Brain microvascular endothelial cell (primary cell): ENCODE data around the gene NEUROD4.

Experiments
- DNase-seq: peaks from one replicate; pipeline ENCODE4 v3.0.0-alpha.2; 2020
- H3K27ac ChIP-seq: fragments of 250-450 bp; sonication (Bioruptor Pico); 2 replicates; pipeline ENCODE4 v1.5.1; 2020; ENCODE audit warnings: mild to moderate bottlenecking, moderate library complexity
- H3K27me3 ChIP-seq: fragments of 250-450 bp; sonication (Bioruptor Pico); replicated peaks from 2 replicates; pipeline ENCODE4 v1.5.1; 2020; ENCODE audit warnings: mild to moderate bottlenecking
- H3K36me3 ChIP-seq: fragments of 250-450 bp; sonication (Bioruptor Pico); replicated peaks from 2 replicates; pipeline ENCODE4 v1.5.1; 2020; ENCODE audit warnings: mild to moderate bottlenecking
- H3K4me3 ChIP-seq: 2 replicates; pipeline ENCODE4 v1.5.1; 2011; ENCODE audit warnings: low read depth, mild to moderate bottlenecking, control low read depth, low read length, moderate library complexity
- CTCF ChIP-seq: IDR thresholded peaks from 2 replicates; pipeline ENCODE4 v1.5.1; 2011; ENCODE audit warnings: low read depth, mild to moderate bottlenecking, moderate library complexity, low read length, control low read depth, inconsistent platforms; ENCODE audit errors: missing control alignments
- in situ Hi-C: cut with HindIII; loops from 2 replicates; pipeline ENCODE4 v1.10.0; 2017; ENCODE audit warnings: low sequenced_read_pairs, low pct_ligation_motif_present

The NEUROD4 gene

GRCh38 chr12:55051197-55051947, 31.6 kb downstream of the NEUROD4 start:
- H3K36me3 ChIP-seq = no peaks in the 10 kb centered on the region
- H3K27ac ChIP-seq = no peak overlapping the region
- no peak for DNase-seq
- no peaks in the 10 kb centered on the region for H3K27me3 ChIP-seq
- H3K4me3 ChIP-seq = no peak overlapping the region
- in situ Hi-C loops = no loop called here
- no peak for TF ChIP-seq CTCF

GRCh38 chr12:55057481-55057880, 37.7 kb downstream of the NEUROD4 start:
- H3K4me3 ChIP-seq = no peak overlapping the region
- in situ Hi-C loops = no loop called here
- no peaks in the 10 kb centered on the region for H3K36me3 ChIP-seq
- no peaks in the 10 kb centered on the region for H3K27me3 ChIP-seq
- H3K27ac ChIP-seq = no peak overlapping the region
- no peak for TF ChIP-seq CTCF
- no peak for DNase-seq

GRCh38 chr12:55058082-55058481, 38.3 kb downstream of the NEUROD4 start:
- no peak for TF ChIP-seq CTCF
- in situ Hi-C loops = no loop called here
- Histone ChIP-seq H3K4me3 (no peak overlapping the region), H3K27me3 (no peaks in the 10 kb centered on the region), H3K36me3 (no peaks in the 10 kb centered on the region), H3K27ac (no peak overlapping the region)
- DNase-seq = no peak

GRCh38 chr12:55058776-55059175, 39.0 kb downstream of the NEUROD4 start:
- H3K27ac ChIP-seq = no peak overlapping the region
- H3K36me3 ChIP-seq = no peaks in the 10 kb centered on the region
- no peak for DNase-seq
- TF ChIP-seq CTCF = no peak
- in situ Hi-C loops = no loop called here
- H3K27me3 ChIP-seq = no peaks in the 10 kb centered on the region
- no peak overlapping the region for H3K4me3 ChIP-seq

- no peak for TF ChIP-seq CTCF
- no peaks in the 10 kb centered on the region for H3K36me3 ChIP-seq
- in situ Hi-C loops = no loop called here
- DNase-seq = no peak
- no peak overlapping the region for H3K27ac ChIP-seq
- H3K4me3 ChIP-seq = no peak overlapping the region
- H3K27me3 ChIP-seq = no peaks in the 10 kb centered on the region
These were observed 40.7 kb downstream of the NEUROD4 start for GRCh38 chr12:55060470-55060869.

- no peak overlapping the region for H3K4me3 ChIP-seq
- in situ Hi-C loops = no loop called here
- no peaks in the 10 kb centered on the region for H3K36me3 ChIP-seq
- no peak for DNase-seq
- no peak for TF ChIP-seq CTCF
- no peaks in the 10 kb centered on the region for H3K27me3 ChIP-seq
- no peak overlapping the region for H3K27ac ChIP-seq
These were observed 41.2 kb downstream of the NEUROD4 start for GRCh38 chr12:55061024-55061423.
